A673 (cell line): Measurements from ENCODE around the gene TECR. TPM values are rescaled to one million over a fixed set of nuclear protein-coding genes. Genes with fewer than 3 reads are reported as not detected.

Experiments
- BruUV-seq: library from RNA; stranded (reverse); fragments of 400-500 nt; replicated peaks from 2 replicates; lab custom pipeline; 2021; lab: Mats Ljungman, UMichigan
- CTCF ChIA-PET: fragments of 300-600 bp; sonication (Branson Sonifier 250); formaldehyde crosslinking; loops from one replicate; lab custom pipeline; 2022; ENCODE audit warnings: antibody characterized with exemption; lab: Charles Lee
- POLR2A ChIA-PET: fragments of 300-600 bp; sonication (Branson Sonifier 250); formaldehyde crosslinking; loops from one replicate; lab custom pipeline; 2022; ENCODE audit warnings: antibody characterized with exemption; ENCODE audit not compliant: low non-redundant PET; lab: Charles Lee
- DNase-seq: peaks from one replicate; pipeline ENCODE4 v3.0.0-alpha.2; 2015; ENCODE audit warnings: low spot score
- H3K27ac ChIP-seq: fragments of 200-600 bp; sonication (generic); 2 replicates; pipeline ENCODE4 v1.5.1; 2016; ENCODE audit warnings: mixed run types, low read depth, mild to moderate bottlenecking, mixed read lengths, antibody characterized with exemption, low read length; ENCODE audit not compliant: poor library complexity, severe bottlenecking
- H3K27me3 ChIP-seq: fragments of 200-600 bp; sonication (generic); replicated peaks from 2 replicates; pipeline ENCODE4 v1.6.1; 2017; ENCODE audit warnings: mixed run types, low read depth, mild to moderate bottlenecking, mixed read lengths, antibody characterized with exemption, low read length; ENCODE audit not compliant: insufficient read depth, poor library complexity
- H3K36me3 ChIP-seq: fragments of 200-600 bp; sonication (generic); 2 replicates; pipeline ENCODE4 v1.6.1; 2016; ENCODE audit warnings: mixed run types, mild to moderate bottlenecking, mixed read lengths, antibody characterized with exemption, low read length; ENCODE audit not compliant: insufficient read depth, poor library complexity, severe bottlenecking
- H3K4me1 ChIP-seq: fragments of 200-600 bp; sonication (generic); 2 replicates; pipeline ENCODE4 v1.6.1; 2017; ENCODE audit warnings: mixed run types, mild to moderate bottlenecking, mixed read lengths, antibody characterized with exemption, low read length; ENCODE audit not compliant: insufficient read depth, poor library complexity, severe bottlenecking
- H3K4me3 ChIP-seq: fragments of 200-600 bp; sonication (generic); 2 replicates; pipeline ENCODE4 v1.5.1; 2016; ENCODE audit warnings: low read depth, mixed run types, mild to moderate bottlenecking, mixed read lengths, low read length; ENCODE audit not compliant: poor library complexity, severe bottlenecking
- H3K9me3 ChIP-seq: fragments of 200-600 bp; sonication (generic); 2 replicates; pipeline ENCODE4 v1.6.1; 2016; ENCODE audit warnings: mixed run types, low read depth, mild to moderate bottlenecking, mixed read lengths, antibody characterized with exemption, low read length; ENCODE audit not compliant: poor library complexity, severe bottlenecking
- CTCF ChIP-seq: fragments of 300-800, 200-600 bp; sonication (generic); conservative IDR thresholded peaks from 2 replicates; pipeline ENCODE4 v1.5.1; 2017; ENCODE audit warnings: low read depth, mild to moderate bottlenecking, antibody characterized with exemption, low read length, moderate library complexity, mixed read lengths
- EZH2 ChIP-seq: fragments of 200-600 bp; sonication (generic); IDR thresholded peaks from 2 replicates; pipeline ENCODE4 v1.6.1; 2017; ENCODE audit warnings: borderline replicate concordance, low read depth, mild to moderate bottlenecking, mixed read lengths, antibody characterized with exemption, low read length; ENCODE audit not compliant: poor library complexity, severe bottlenecking
- intact Hi-C: fragments of 100-400 bp; cut with micrococcal nuclease; formaldehyde crosslinking; loops from one replicate; pipeline ENCODE4 v1.10.0; 2022; ENCODE audit not compliant: unreplicated experiment
- total RNA-seq: library from RNA; stranded (reverse); gene quantifications from 2 replicates; pipeline ENCODE4 v1.2.3, GENCODE V29; 2021

The TECR gene
- total RNA-seq, 1 experiment from 2014 or later: 189 TPM

GRCh38 chr19:14517446-14517839 lies 12.0 kb upstream of the TECR start:
- peak overlapping the region; percentile 96 for H3K4me3 ChIP-seq
- CTCF ChIA-PET: interaction anchor here (1.1 kb wide), 1 partner anchor 11 kb away, joined by 3 read pairs; no protein-coding TSS in a partner anchor
- no TSS peak for BruUV-seq
- H3K9me3 ChIP-seq: no peaks in the 10 kb centered on the region
- intact Hi-C loops: no loop called here
- no peaks in the 10 kb centered on the region for H3K27me3 ChIP-seq
- no peak for DNase-seq
- peak overlapping the region; percentile 98 for H3K27ac ChIP-seq
- peaks cover 10% of the 10 kb centered on the region for H3K4me1 ChIP-seq
- TF ChIP-seq CTCF: no peak
- no peak for TF ChIP-seq EZH2
- POLR2A ChIA-PET: no interaction called here
- H3K36me3 ChIP-seq: peaks cover 32% of the 10 kb centered on the region

- peak; percentile 71 for DNase-seq
- intact Hi-C loops: no loop called here
- Histone ChIP-seq H3K27ac (peak within 1 kb of the TSS; percentile 98), H3K9me3 (no peaks in the 10 kb centered on the region), H3K4me1 (peaks cover 16% of the 10 kb centered on the region), H3K4me3 (peak within 1 kb of the TSS; percentile 96), H3K27me3 (no peaks in the 10 kb centered on the region), H3K36me3 (peaks cover 32% of the 10 kb centered on the region)
- ChIA-PET POLR2A (interaction anchor here (0.5 kb wide), 4 partner anchors 36 to 223 kb away, joined by 3 to 5 read pairs (median 3); no protein-coding TSS in a partner anchor), CTCF (interaction anchor here (0.6 to 1.1 kb wide), 2 partner anchors 11 to 474 kb away, joined by 3 to 5 read pairs; no protein-coding TSS in a partner anchor)
- TF ChIP-seq EZH2 (no peak), CTCF (no peak)
- no TSS peak for BruUV-seq
Measured at GRCh38 chr19:14517840-14518505, 11.4 kb upstream of the TECR start, which contains the start of gene DNAJB1. TSS of gene DNAJB1 (minus strand) at chr19:14518397. CDS start at chr19:14518349, 48 bp downstream.

- Histone ChIP-seq H3K4me1 (peaks cover 19% of the 10 kb centered on the region), H3K4me3 (no peak overlapping the region), H3K27ac (peak overlapping the region; percentile 98), H3K9me3 (no peaks in the 10 kb centered on the region), H3K27me3 (no peaks in the 10 kb centered on the region), H3K36me3 (peaks cover 24% of the 10 kb centered on the region)
- intact Hi-C loops: no loop called here
- DNase-seq: no peak
- no peak for TF ChIP-seq CTCF
- no peak for TF ChIP-seq EZH2
- ChIA-PET CTCF (no interaction called here), POLR2A (no interaction called here)
- BruUV-seq: no TSS peak
Measured at GRCh38 chr19:14519245-14519859, 10.0 kb upstream of the TECR start.
